GM21381 (cell line): ENCODE data around the gene PIM3.
"Not testable (repeated sequence)": the region's sequence is repeated elsewhere in the genome, so short reads cannot be mapped to it uniquely, and the experiment has no call there.

Experiments used
- ATAC-seq: cut with Tn5 transposase; IDR thresholded peaks from one replicate; pipeline ENCODE4 v1.9.1; 2021; ENCODE audit warnings: mild to moderate bottlenecking, moderate library complexity; ENCODE audit not compliant: unreplicated experiment

PIM3 gene

GRCh38 chr22:49942565-49943404, 17.8 kb upstream of the PIM3 start:
- ATAC-seq = no peak

GRCh38 chr22:49943405-49943765, 17.2 kb upstream of the PIM3 start:
- ATAC-seq = no peak

GRCh38 chr22:49943771-49944398, 16.7 kb upstream of the PIM3 start:
- ATAC-seq = no peak

- no peak for ATAC-seq
Observed at GRCh38 chr22:49944399-49944891, 16.1 kb upstream of the PIM3 start.

- not testable (repeated sequence) for ATAC-seq
Observed at GRCh38 chr22:49945042-49945794, 15.4 kb upstream of the PIM3 start.

- no peak for ATAC-seq
Observed at GRCh38 chr22:49946612-49947295, 13.8 kb upstream of the PIM3 start.

GRCh38 chr22:49947296-49947622, 13.3 kb upstream of the PIM3 start:
- no peak for ATAC-seq

GRCh38 chr22:49948116-49948957, 12.2 kb upstream of the PIM3 start:
- ATAC-seq = no peak

GRCh38 chr22:49948958-49949913, 11.3 kb upstream of the PIM3 start:
- no peak for ATAC-seq

GRCh38 chr22:49949914-49950292, 10.7 kb upstream of the PIM3 start:
- no peak for ATAC-seq

- ATAC-seq = no peak
Observed at GRCh38 chr22:49950396-49950994, 10.1 kb upstream of the PIM3 start.

GRCh38 chr22:49951000-49951677, 9.4 kb upstream of the PIM3 start:
- no peak for ATAC-seq

- ATAC-seq = no peak
Observed at GRCh38 chr22:49951678-49951985, 8.9 kb upstream of the PIM3 start.

GRCh38 chr22:49951986-49952896, 8.3 kb upstream of the PIM3 start:
- no peak for ATAC-seq

- no peak for ATAC-seq
Observed at GRCh38 chr22:49953027-49953679, 7.4 kb upstream of the PIM3 start.

- no peak for ATAC-seq
Observed at GRCh38 chr22:49953680-49954344, 6.8 kb upstream of the PIM3 start.
